SK-N-SH treated with all-trans-retinoic acid at 6 μM for 48 hours (cell line): ENCODE measurements around the gene SKIC2.

Experiments used
- ARNTL ChIP-seq: fragments of 450-650 bp; formaldehyde crosslinking; IDR thresholded peaks from 2 replicates; pipeline ENCODE4 v1.5.0; 2020; ENCODE audit warnings: low read depth, mild to moderate bottlenecking, moderate library complexity, borderline replicate concordance
- CSDC2 ChIP-seq: fragments of 250-450 bp; sonication (Bioruptor Pico); IDR thresholded peaks from 2 replicates; pipeline ENCODE4 v1.5.0; 2020; ENCODE audit warnings: mild to moderate bottlenecking, moderate library complexity
- TF ChIP-seq, protein P1 (sequence below): fragments of 250-450 bp; sonication (Bioruptor Pico); IDR thresholded peaks from 2 replicates; pipeline ENCODE4 v1.5.1; 2020; ENCODE audit warnings: low read depth, mild to moderate bottlenecking, moderate library complexity

DNA sequence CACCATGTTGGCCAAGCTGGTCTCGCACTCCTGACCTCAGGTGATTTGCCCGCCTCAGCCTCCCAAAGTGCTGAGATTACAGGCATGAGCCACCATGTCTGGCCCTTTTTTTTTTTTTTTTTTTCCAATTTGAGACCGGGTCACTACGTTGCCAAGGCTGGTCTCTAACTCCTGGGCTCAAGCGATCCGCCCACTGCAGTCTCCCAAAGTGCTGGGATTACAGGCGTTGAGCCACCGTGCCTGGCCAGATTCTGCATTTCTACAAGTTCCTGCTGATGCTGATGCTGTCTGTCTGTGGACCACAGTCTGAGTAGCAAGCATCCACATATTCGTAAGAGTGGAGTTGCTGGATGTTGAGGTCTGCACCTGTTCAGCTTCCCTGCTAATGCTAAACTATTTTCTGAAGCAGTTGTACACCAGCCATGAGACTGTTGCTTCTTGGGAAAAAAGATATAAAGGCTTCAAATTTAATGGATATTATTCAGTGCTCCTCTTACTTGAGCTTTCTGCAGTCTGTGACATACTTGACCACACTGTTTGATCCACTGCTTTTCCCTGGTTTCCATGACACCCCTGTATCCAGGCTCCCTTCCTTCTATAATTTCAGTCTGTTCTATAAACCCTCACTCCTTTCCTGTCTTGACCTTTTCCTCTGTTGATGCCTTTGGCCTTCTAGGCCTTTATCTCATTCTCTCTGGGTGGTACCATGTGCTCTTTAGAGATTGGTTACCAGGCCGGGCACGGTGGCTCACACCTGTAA, 47.0 kb upstream of the SKIC2 start:
- TF ChIP-seq CSDC2 (CRISPR knock-in tag) (no peak), ARNTL (no peak)
- TF ChIP-seq, protein P1, sequence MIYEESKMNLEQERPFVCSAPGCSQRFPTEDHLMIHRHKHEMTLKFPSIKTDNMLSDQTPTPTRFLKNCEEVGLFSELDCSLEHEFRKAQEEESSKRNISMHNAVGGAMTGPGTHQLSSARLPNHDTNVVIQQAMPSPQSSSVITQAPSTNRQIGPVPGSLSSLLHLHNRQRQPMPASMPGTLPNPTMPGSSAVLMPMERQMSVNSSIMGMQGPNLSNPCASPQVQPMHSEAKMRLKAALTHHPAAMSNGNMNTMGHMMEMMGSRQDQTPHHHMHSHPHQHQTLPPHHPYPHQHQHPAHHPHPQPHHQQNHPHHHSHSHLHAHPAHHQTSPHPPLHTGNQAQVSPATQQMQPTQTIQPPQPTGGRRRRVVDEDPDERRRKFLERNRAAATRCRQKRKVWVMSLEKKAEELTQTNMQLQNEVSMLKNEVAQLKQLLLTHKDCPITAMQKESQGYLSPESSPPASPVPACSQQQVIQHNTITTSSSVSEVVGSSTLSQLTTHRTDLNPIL, result no peak
